ENCODE results near the gene PRPH.
A peak's percentile ranks its signal among the peaks of the same experiment; 100 is the strongest.

DNA sequence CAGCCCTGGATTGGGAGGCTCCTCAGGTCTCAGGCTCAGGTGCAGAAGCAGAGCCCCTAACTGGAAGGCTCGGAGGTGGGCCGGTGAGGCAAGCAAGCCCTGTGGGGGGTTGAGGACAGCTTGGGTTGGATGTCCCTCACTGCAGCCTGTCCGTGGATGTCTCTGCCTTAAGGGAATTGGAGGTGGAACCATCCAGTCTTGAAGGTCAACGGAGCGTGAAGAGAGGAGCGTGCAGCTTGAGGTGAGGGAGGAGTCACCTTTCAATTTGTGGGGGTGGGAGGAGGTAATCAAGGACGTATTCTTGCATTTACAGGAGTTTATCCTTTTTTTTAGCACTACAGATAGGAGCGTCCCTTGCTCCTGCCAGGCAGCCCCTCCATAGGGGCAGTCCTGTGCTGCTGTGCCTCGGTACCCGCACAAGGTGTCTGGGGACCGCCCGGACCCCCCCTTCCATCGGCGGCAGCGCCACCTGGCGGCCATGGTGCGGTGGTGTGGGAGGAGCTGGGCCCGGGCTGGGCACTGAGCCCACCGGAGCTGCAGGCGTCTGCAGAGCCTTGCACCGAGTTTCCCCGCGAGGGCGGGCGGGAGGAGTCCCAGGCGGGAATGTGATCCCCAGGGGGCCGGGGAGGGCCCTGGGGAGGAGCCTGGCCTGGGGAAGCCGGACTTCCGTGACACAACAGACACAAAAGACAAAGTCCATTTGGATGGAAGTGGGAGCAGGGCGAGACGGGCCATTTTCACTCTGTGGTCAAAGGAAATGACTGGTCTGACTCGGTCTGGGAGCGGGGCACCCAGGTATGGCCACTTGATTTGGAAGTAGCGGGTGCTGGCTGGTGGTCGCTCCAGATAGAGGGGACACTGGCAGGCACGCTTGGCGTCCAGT lies 52.6 kb downstream of the PRPH start:
- TF ChIP-seq, protein P1, sequence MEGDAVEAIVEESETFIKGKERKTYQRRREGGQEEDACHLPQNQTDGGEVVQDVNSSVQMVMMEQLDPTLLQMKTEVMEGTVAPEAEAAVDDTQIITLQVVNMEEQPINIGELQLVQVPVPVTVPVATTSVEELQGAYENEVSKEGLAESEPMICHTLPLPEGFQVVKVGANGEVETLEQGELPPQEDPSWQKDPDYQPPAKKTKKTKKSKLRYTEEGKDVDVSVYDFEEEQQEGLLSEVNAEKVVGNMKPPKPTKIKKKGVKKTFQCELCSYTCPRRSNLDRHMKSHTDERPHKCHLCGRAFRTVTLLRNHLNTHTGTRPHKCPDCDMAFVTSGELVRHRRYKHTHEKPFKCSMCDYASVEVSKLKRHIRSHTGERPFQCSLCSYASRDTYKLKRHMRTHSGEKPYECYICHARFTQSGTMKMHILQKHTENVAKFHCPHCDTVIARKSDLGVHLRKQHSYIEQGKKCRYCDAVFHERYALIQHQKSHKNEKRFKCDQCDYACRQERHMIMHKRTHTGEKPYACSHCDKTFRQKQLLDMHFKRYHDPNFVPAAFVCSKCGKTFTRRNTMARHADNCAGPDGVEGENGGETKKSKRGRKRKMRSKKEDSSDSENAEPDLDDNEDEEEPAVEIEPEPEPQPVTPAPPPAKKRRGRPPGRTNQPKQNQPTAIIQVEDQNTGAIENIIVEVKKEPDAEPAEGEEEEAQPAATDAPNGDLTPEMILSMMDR (IDR thresholded peaks at IDR 0.05) = peak; percentile 82 to 87 (median 87)
- TF ChIP-seq POLR2A (IDR thresholded peaks at IDR 0.05) = no peak
